Dendritic cell treated with granulocyte-macrophage colony-stimulating factor and Interleukin-4, amounts not matched to agents 40 ng/mL and 50 ng/mL, for 4 days (primary cell): ENCODE results near the gene MSLN.

Experiments used
- H3K27ac Mint-ChIP-seq: one replicate; pipeline ENCODE4 v1.8.0; 2022; ENCODE audit warnings: mild to moderate bottlenecking, mixed read lengths
- H3K27me3 Mint-ChIP-seq: one replicate; pipeline ENCODE4 v1.8.0; 2022; ENCODE audit warnings: mild to moderate bottlenecking, mixed read lengths
- H3K36me3 Mint-ChIP-seq: one replicate; pipeline ENCODE4 v1.8.0; 2022; ENCODE audit warnings: low read depth, mixed read lengths
- H3K4me1 Mint-ChIP-seq: one replicate; pipeline ENCODE4 v1.8.0; 2022; ENCODE audit warnings: low read depth, mixed read lengths
- H3K4me3 Mint-ChIP-seq: one replicate; pipeline ENCODE4 v1.8.0; 2022; ENCODE audit warnings: mild to moderate bottlenecking, moderate library complexity, mixed read lengths
- H3K9me3 Mint-ChIP-seq: one replicate; pipeline ENCODE4 v1.8.0; 2022; ENCODE audit warnings: mixed read lengths
- intact Hi-C: fragments of 100-400 bp; cut with micrococcal nuclease; formaldehyde crosslinking; loops from one replicate; pipeline ENCODE4 v1.15.0; 2022

MSLN gene

DNA sequence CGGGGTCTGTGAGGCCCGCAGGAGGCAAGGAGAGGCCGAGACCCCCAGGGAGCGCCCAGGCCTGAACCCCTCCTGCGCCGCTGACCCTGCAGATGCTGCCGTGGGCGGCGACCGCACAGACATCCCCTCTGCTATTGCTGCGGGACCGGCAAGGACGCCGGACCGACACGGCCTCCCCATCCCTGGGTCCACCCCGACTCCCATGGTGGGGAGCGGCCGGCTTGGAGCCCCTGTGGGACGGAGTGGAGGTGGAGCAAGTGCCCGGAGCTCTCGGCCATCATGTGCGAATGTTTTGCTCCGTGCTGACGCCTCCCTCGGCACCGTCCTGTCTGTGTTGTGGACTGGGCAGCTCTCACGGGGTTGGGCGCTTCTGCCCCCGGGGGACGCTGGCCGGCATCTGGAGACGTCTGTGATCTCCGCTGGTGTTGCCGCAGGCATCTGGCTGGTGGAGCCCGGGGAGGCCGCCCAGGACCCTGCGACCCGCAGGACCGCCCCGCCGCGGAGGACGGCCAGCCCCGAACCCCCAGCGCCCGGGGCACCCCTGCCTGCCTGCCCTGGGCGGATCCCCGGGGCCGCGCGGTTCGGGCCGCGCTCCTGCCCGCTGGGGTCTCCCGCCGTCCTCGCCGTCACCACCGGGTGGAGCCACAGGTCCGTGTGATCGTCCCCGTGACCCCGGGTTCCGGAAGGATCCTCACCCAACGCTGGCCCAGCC is 52.8 kb downstream of the MSLN start:
- H3K36me3 Mint-ChIP-seq: no peaks in the 10 kb centered on the region
- H3K27me3 Mint-ChIP-seq: peaks cover 75% of the 10 kb centered on the region
- H3K4me3 Mint-ChIP-seq: no peak overlapping the region
- no peak overlapping the region for H3K27ac Mint-ChIP-seq
- H3K9me3 Mint-ChIP-seq: no peaks in the 10 kb centered on the region
- intact Hi-C loops: no loop called here
- peaks cover 6% of the 10 kb centered on the region for H3K4me1 Mint-ChIP-seq

DNA sequence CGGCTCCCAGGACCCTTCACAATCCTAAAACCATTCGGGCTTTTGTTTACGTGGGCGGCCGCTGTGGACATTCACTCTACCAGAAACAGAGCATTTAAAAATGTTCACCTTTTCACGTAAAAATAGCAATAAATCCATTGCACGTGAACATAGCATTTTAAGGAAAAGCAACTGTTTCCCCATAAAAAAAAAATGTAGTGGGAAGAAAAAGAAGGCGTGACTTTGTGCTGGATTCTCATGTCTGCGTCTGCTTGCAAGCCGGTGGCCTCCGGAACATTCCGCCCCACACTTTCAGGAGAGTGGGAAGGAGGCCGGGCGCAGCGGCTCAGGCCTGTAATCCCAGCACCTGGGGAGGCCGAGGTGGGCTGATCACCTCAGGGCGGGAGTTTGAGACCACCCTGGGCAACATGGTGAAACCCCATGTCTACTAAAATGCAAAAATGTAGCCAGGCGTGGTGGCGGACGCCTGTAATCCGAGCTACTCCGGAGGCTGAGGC is 53.4 kb downstream of the MSLN start:
- Mint-ChIP-seq H3K4me3 (no peak overlapping the region), H3K27me3 (peaks cover 73% of the 10 kb centered on the region), H3K27ac (no peak overlapping the region), H3K4me1 (peaks cover under 1% of the 10 kb centered on the region), H3K36me3 (no peaks in the 10 kb centered on the region), H3K9me3 (no peaks in the 10 kb centered on the region)
- intact Hi-C loops: loop anchor here (2.0 kb wide), 1 partner anchor 241 kb away; no protein-coding TSS in a partner anchor

DNA sequence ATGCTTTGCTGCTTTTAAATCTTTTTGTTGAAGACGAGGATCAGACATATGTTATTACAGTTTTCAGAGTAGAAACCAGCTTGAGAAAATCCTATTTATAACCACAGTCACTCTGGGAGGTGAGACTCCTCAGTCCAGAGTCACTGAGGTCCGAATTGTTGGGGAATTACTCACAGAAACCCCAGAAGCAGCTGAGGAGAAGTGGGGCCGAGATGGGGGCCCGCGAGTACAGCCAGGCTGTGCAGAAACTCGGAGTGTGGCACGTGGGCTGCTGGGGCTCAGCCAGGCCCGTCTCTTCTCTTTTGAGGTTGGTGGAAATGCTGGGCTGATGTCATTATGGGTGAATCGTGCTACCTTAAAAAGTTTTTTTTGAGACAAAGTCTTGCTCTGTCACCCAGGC is 54.4 kb downstream of the MSLN start:
- no peak overlapping the region for H3K4me3 Mint-ChIP-seq
- H3K27ac Mint-ChIP-seq: no peak overlapping the region
- no peaks in the 10 kb centered on the region for H3K9me3 Mint-ChIP-seq
- H3K36me3 Mint-ChIP-seq: no peaks in the 10 kb centered on the region
- no peaks in the 10 kb centered on the region for H3K4me1 Mint-ChIP-seq
- intact Hi-C loops: loop anchor here (2.0 kb wide), 1 partner anchor 240 kb away; no protein-coding TSS in a partner anchor
- peaks cover 81% of the 10 kb centered on the region for H3K27me3 Mint-ChIP-seq

DNA sequence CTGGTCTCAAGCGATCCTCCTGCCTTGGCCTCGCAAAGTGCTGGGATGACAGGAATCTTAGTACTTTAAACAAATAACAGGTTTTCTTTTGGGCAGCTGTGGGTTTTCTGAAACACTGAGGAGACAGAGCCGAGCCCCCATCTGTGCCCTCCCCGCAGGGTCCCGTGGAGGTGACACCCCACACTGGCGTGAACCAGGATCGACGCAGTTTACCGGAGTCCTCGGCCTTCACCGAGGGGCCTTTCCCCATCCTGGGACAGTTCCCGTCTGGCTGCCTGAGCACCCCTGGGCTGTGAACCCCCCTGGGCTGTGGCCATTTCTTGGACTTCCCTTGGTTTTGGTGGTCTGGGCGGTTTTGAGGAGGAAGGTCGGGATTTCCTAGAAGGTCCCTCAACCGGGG is 55.3 kb downstream of the MSLN start:
- intact Hi-C loops: loop anchor here (2.0 kb wide), 1 partner anchor 239 kb away; no protein-coding TSS in a partner anchor
- Mint-ChIP-seq H3K27me3 (peaks cover 81% of the 10 kb centered on the region), H3K36me3 (no peaks in the 10 kb centered on the region), H3K9me3 (no peaks in the 10 kb centered on the region), H3K27ac (no peak overlapping the region), H3K4me1 (no peaks in the 10 kb centered on the region), H3K4me3 (no peak overlapping the region)

DNA sequence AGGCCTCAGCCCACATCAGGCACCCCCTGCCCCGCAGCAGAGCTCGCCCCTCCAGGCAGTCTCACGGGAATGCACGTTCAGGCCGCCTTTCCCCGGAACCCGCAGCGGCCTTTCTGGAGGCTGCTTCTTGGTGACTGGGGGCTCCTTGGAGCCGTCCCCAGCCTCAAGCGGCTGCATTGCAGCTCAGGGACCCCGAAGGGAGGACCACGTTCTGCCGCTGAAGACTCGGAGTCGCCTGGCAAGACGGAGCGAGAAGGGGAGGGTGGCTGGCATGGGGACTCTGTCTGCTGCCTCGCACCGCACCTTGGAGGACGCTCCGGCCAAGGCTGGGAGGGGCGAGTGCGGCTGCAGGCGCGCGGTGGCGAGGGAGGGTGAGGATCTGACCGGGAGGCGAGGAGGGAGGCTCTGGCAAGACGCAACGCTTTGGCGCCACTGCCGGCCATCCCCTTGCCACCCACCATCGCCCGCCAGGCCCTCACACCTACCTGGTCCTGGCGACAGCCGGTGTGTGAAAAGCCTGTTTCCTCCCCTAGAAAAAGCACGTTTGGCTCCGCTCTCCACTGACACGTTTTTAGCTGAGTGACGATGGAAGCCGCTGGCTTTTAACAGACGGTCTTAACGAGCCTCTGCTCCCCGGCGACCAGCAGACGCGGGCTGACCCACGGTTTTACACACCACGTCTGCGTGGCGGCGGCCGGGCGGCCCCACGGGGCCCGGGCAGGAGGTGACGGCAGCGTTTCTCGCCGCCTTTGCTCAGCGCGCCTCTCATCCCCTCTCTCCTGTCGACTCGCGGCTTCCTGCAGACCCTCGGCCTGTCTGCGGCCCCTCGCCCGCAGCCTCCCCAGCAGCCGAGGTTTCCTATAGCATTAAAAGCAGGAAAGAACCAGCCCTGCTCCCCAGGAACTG is 56.7 kb downstream of the MSLN start:
- Mint-ChIP-seq H3K27ac (no peak overlapping the region), H3K4me1 (no peaks in the 10 kb centered on the region), H3K36me3 (no peaks in the 10 kb centered on the region), H3K27me3 (peaks cover 73% of the 10 kb centered on the region), H3K9me3 (no peaks in the 10 kb centered on the region), H3K4me3 (no peak overlapping the region)
- intact Hi-C loops: no loop called here

DNA sequence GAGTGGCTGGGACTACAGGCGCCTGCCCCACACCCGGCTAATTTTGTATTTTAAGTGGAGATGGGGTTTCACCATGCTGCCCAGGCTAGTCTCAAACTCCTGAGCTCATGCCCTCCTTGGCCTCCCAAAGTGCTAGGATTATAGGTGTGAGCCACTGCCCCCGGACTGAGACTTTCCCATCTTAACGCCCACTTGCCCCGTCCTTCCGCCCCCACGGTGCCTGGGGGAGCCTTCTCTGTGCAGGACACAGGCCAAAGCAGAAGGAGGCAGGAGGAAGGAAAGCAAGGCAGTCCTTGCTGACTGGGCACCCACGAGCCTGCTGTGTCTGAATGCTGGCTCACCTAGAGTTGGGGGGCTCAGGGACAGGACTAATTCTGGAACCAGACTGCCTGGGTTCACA is 57.6 kb downstream of the MSLN start:
- intact Hi-C loops: no loop called here
- H3K4me3 Mint-ChIP-seq: no peak overlapping the region
- no peak overlapping the region for H3K27ac Mint-ChIP-seq
- H3K27me3 Mint-ChIP-seq: peaks cover 65% of the 10 kb centered on the region
- no peaks in the 10 kb centered on the region for H3K9me3 Mint-ChIP-seq
- H3K36me3 Mint-ChIP-seq: no peaks in the 10 kb centered on the region
- no peaks in the 10 kb centered on the region for H3K4me1 Mint-ChIP-seq
